ENCODE results near the gene ATP6V1C2. TPM values are rescaled to one million over a fixed set of nuclear protein-coding genes. Genes with fewer than 3 reads are reported as not detected.

The ATP6V1C2 gene
- total RNA-seq, 1 donor from 2014 or later, result not detected

DNA sequence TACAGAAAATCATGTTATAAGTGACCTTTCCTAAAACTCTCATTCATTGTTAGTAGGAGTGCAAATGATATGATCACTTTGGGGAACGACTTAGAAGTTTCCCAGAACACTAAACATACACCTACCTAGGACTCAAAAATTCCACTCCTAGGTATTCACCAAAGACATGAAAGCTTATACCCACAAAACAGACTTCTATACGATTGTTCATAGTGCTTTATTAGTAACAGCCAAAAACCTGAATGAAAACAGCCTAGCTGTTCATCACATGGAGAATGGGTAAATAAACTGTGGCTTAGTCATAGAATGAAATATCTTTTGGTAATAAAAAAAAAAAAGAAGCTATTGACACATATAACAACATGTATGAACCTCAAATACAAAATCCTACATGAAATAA is 40.5 kb upstream of the ATP6V1C2 start:
- no peak overlapping the region for H3K4me3 Mint-ChIP-seq (ENCODE audit: unreplicated experiment)
- TF ChIP-seq, protein P1, sequence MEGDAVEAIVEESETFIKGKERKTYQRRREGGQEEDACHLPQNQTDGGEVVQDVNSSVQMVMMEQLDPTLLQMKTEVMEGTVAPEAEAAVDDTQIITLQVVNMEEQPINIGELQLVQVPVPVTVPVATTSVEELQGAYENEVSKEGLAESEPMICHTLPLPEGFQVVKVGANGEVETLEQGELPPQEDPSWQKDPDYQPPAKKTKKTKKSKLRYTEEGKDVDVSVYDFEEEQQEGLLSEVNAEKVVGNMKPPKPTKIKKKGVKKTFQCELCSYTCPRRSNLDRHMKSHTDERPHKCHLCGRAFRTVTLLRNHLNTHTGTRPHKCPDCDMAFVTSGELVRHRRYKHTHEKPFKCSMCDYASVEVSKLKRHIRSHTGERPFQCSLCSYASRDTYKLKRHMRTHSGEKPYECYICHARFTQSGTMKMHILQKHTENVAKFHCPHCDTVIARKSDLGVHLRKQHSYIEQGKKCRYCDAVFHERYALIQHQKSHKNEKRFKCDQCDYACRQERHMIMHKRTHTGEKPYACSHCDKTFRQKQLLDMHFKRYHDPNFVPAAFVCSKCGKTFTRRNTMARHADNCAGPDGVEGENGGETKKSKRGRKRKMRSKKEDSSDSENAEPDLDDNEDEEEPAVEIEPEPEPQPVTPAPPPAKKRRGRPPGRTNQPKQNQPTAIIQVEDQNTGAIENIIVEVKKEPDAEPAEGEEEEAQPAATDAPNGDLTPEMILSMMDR (IDR thresholded peaks at IDR 0.05; ENCODE audit: unreplicated experiment), result no peak
- H3K9me3 Mint-ChIP-seq (ENCODE audit: unreplicated experiment), result no peaks in the 10 kb centered on the region
- H3K4me1 Mint-ChIP-seq (ENCODE audit: unreplicated experiment), result no peaks in the 10 kb centered on the region
- H3K27ac Mint-ChIP-seq (ENCODE audit: unreplicated experiment), result no peak overlapping the region
- peaks cover 3% of the 10 kb centered on the region for H3K36me3 Mint-ChIP-seq (ENCODE audit: low read depth, unreplicated experiment)
- H3K27me3 Mint-ChIP-seq (ENCODE audit: unreplicated experiment), result no peaks in the 10 kb centered on the region
- DNase-seq (ENCODE audit: low spot score), result no peak

DNA sequence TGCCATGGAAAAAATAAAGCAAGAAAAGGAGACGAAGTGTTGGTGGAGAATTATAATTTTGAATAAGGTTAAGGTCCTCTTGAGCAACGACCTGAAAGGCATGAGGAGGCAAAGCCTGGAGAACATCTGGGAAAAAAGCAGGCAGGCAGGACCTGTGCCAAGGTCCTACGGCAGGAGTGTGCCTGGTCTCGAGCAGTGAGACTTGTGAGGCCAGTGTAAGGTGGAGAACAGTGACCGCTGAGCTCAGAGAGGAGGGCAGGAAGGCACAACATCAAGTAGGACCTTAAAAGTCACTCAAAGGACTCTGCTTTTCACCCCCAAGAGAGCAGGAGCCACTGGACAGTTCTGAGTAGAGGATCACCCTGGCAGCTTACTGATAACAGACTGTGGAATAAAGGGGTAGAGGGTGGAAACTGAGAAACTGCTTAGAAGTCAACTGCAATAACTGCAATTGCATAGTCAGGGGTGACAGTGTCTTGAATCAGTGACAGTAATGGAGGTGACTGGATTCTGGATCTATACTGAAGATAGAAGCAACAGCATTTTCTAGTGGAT is 35.2 kb upstream of the ATP6V1C2 start:
- Mint-ChIP-seq H3K4me1 (ENCODE audit: unreplicated experiment) (peaks cover 5% of the 10 kb centered on the region), H3K27ac (ENCODE audit: unreplicated experiment) (no peak overlapping the region), H3K27me3 (ENCODE audit: unreplicated experiment) (peaks cover 2% of the 10 kb centered on the region), H3K36me3 (ENCODE audit: low read depth, unreplicated experiment) (no peaks in the 10 kb centered on the region), H3K9me3 (ENCODE audit: unreplicated experiment) (no peaks in the 10 kb centered on the region), H3K4me3 (ENCODE audit: unreplicated experiment) (no peak overlapping the region)
- no peak for DNase-seq (ENCODE audit: low spot score)
- TF ChIP-seq, protein P1 (IDR thresholded peaks at IDR 0.05; ENCODE audit: unreplicated experiment), result no peak

DNA sequence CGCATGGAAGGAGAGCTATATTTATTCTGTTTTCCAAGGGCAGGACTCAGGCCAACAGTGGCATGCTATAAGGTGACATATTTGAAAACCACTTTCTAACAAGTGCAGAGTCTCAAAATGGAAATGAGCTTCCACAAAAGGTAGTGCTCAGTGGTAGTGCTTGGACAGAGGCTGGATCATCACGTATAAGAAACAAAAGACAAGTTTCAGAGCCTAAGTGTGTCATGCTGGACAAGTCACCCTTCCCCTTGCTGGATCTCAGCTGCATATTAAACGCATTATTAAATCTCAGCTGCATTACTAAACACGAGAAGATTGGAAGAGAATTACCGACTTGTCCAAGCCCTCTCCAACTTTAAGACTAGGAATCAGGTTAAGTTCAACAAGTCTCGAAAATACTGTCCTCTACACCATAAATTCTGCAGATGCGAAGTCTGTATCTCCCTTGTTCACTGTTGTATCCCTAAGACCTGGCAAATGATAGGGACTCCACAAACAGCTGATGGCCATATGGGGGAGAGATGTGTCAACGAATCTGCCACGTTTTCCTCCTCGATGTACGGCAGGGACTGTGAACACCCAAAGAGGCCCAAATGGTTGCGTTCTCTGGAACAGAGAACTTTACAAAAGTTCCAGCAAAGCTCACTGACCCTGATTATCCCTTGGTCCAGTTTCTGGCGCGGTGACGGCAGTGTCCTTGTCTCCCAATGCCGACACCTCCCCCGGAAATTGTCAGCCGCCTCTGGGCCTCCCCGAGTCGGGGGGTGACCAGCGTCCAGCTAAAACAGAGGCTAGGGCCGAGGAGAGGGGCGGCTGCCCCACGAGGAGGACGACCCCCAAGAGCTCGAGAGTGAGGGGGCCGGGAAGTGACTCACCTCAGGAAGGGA is 32.3 kb upstream of the ATP6V1C2 start:
- Mint-ChIP-seq H3K9me3 (ENCODE audit: unreplicated experiment) (no peaks in the 10 kb centered on the region), H3K4me1 (ENCODE audit: unreplicated experiment) (peaks cover 5% of the 10 kb centered on the region), H3K4me3 (ENCODE audit: unreplicated experiment) (no peak overlapping the region), H3K36me3 (ENCODE audit: low read depth, unreplicated experiment) (no peaks in the 10 kb centered on the region), H3K27ac (ENCODE audit: unreplicated experiment) (peak overlapping the region; percentile 96), H3K27me3 (ENCODE audit: unreplicated experiment) (peaks cover 2% of the 10 kb centered on the region)
- TF ChIP-seq, protein P1 (IDR thresholded peaks at IDR 0.05; ENCODE audit: unreplicated experiment), result no peak
- DNase-seq (ENCODE audit: low spot score), result peak; percentile 12

DNA sequence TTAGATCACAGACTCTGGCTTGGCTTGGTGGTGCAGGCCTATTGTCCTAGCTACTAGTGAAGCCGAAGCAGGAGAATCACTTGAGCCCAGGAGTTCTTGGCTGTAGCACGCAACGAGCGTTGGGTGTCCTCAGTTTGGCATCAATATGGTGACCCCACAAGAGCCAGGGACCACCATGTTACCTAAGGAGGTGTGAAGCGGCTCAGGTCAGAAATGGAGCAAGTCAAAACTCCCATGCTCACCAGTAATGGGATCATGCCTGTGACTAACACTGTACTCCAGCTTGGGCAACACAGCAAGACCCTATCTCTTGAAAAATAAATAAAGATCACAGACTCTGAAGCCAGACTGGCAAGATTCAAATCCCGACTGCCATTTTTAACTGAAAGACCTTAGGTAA is 29.9 kb upstream of the ATP6V1C2 start:
- H3K4me1 Mint-ChIP-seq (ENCODE audit: unreplicated experiment), result peaks cover 5% of the 10 kb centered on the region
- H3K27ac Mint-ChIP-seq (ENCODE audit: unreplicated experiment), result no peak overlapping the region
- H3K4me3 Mint-ChIP-seq (ENCODE audit: unreplicated experiment), result no peak overlapping the region
- DNase-seq (ENCODE audit: low spot score), result no peak
- H3K27me3 Mint-ChIP-seq (ENCODE audit: unreplicated experiment), result peaks cover 2% of the 10 kb centered on the region
- no peaks in the 10 kb centered on the region for H3K36me3 Mint-ChIP-seq (ENCODE audit: low read depth, unreplicated experiment)
- H3K9me3 Mint-ChIP-seq (ENCODE audit: unreplicated experiment), result no peaks in the 10 kb centered on the region
- TF ChIP-seq, protein P1 (IDR thresholded peaks at IDR 0.05; ENCODE audit: unreplicated experiment), result no peak
